GM12878 (cell line): ENCODE measurements around the gene GAGE10. TPM values are rescaled to one million over a fixed set of nuclear protein-coding genes. Genes with fewer than 3 reads are reported as not detected.
"Not testable (repeated sequence)": the region's sequence is repeated elsewhere in the genome, so short reads cannot be mapped to it uniquely, and the experiment has no call there.

Source experiments
- ATAC-seq: fragments of 200-7000 bp; cut with Tn5 transposase; 3 replicates; pipeline ENCODE4 v1.9.1; 2020; ENCODE audit warnings: mild to moderate bottlenecking, moderate library complexity
- BruUV-seq: library from RNA; stranded (reverse); fragments of 400-500 nt; replicated peaks from 2 replicates; lab custom pipeline; 2021; lab: Mats Ljungman, UMichigan
- CTCF ChIA-PET: fragments of 300-600 bp; sonication (Branson Sonifier 250); formaldehyde crosslinking; extraction: SDS; loops from one replicate; lab custom pipeline; 2021; ENCODE audit warnings: inconsistent platforms; lab: Yijun Ruan, JAX
- POLR2A ChIA-PET: fragments of 350-600 bp; formaldehyde crosslinking; extraction: SDS; loops from one replicate; lab custom pipeline; 2021; ENCODE audit warnings: inconsistent platforms; lab: Charles Lee
- RAD21 ChIA-PET: fragments of 300-600 bp; sonication (Branson Sonifier 250); formaldehyde crosslinking; loops from one replicate; lab custom pipeline; 2023; ENCODE audit warnings: antibody characterized with exemption; ENCODE audit not compliant: unreplicated experiment; lab: Charles Lee
- SMC1A ChIA-PET: fragments of 300-600 bp; sonication (Branson Sonifier 250); formaldehyde crosslinking; loops from one replicate; lab custom pipeline; 2023; ENCODE audit not compliant: unreplicated experiment, uncharacterized antibody; lab: Charles Lee
- DNase-seq: peaks from one replicate; pipeline ENCODE4 v3.0.0-alpha.2; 2011; ENCODE audit warnings: low read depth, low spot score
- FAIRE-seq: peaks from 3 replicates; lab custom pipeline; 2011; peaks lifted over from hg19 to GRCh38; lab: Jason Lieb, UNC
- H2AFZ ChIP-seq: 2 replicates; pipeline ENCODE4 v1.6.0; 2011; ENCODE audit warnings: low read depth, low read length, control low read depth; ENCODE audit not compliant: control insufficient read depth
- H3K27ac ChIP-seq: 2 replicates; pipeline ENCODE4 v1.5.1; 2011; ENCODE audit warnings: control low read depth; ENCODE audit not compliant: control insufficient read depth, insufficient read depth
- H3K27me3 ChIP-seq, 2 experiments: replicated peaks in 1 of 2; 2 replicates each; pipeline versions ENCODE4 v1.6.0 to v1.6.1; 2011; ENCODE audit warnings: low read length in 1 of 2; ENCODE audit not compliant: control insufficient read depth in 2 of 2, insufficient read depth in 2 of 2
- H3K36me3 ChIP-seq, 2 experiments: 2 replicates each; pipeline ENCODE4 v1.5.1; 2011; ENCODE audit warnings: low read length in 1 of 2; ENCODE audit not compliant: control insufficient read depth in 2 of 2, insufficient read depth in 2 of 2
- H3K4me1 ChIP-seq: 2 replicates; pipeline ENCODE4 v1.6.1; 2011; ENCODE audit warnings: mild to moderate bottlenecking, low read length, moderate library complexity, mixed read lengths; ENCODE audit not compliant: control insufficient read depth, insufficient read depth
- H3K4me2 ChIP-seq: 2 replicates; pipeline ENCODE4 v1.6.0; 2011; ENCODE audit warnings: control low read depth; ENCODE audit not compliant: control insufficient read depth, insufficient read depth
- H3K4me3 ChIP-seq: fragments of 200-600 bp; sonication (generic); 2 replicates; pipeline ENCODE4 v1.5.1; 2016
- H3K79me2 ChIP-seq: 2 replicates; pipeline ENCODE4 v1.6.0; 2011; ENCODE audit warnings: low read length; ENCODE audit not compliant: control insufficient read depth, insufficient read depth
- H3K9ac ChIP-seq: 2 replicates; pipeline ENCODE4 v1.8.0; 2011; ENCODE audit warnings: low read length, control low read depth, mixed read lengths; ENCODE audit not compliant: control insufficient read depth, insufficient read depth
- H3K9me3 ChIP-seq: replicated peaks from 3 replicates; pipeline ENCODE4 v1.5.1; 2011; ENCODE audit warnings: mild to moderate bottlenecking, low read length; ENCODE audit not compliant: control insufficient read depth, insufficient read depth
- H4K20me1 ChIP-seq: 2 replicates; pipeline ENCODE4 v1.6.0; 2011; ENCODE audit not compliant: control insufficient read depth, insufficient read depth
- E2F8 ChIP-seq: fragments of 450-650 bp; IDR thresholded peaks from 2 replicates; pipeline ENCODE4 v1.6.1; 2018; ENCODE audit warnings: mild to moderate bottlenecking, low read depth, moderate library complexity; ENCODE audit not compliant: partially characterized antibody
- ETV6 ChIP-seq, 2 experiments: fragments of 450-650 bp in 1 of 2; IDR thresholded peaks in 1 of 2; conservative IDR thresholded peaks in 1 of 2; 2 replicates each; pipeline ENCODE4 v1.6.1; 2014; ENCODE audit warnings: antibody characterized with exemption in 1 of 2, borderline replicate concordance in 1 of 2, low read depth in 1 of 2, mild to moderate bottlenecking in 1 of 2, moderate library complexity in 1 of 2
- FOXM1 ChIP-seq: IDR thresholded peaks from 2 replicates; pipeline ENCODE4 v1.6.1; 2012; ENCODE audit warnings: low read depth, mild to moderate bottlenecking, inconsistent platforms, low read length, moderate library complexity
- HCFC1 ChIP-seq: fragments of 150-350 bp; IDR thresholded peaks from 2 replicates; pipeline ENCODE4 v1.6.1; 2014; ENCODE audit warnings: low read length
- HDAC6 ChIP-seq: fragments of 200-600 bp; sonication (generic); IDR thresholded peaks from one replicate; pipeline ENCODE4 v1.8.0; 2017; ENCODE audit warnings: antibody characterized with exemption; ENCODE audit not compliant: unreplicated experiment
- IKZF2 ChIP-seq, 2 experiments: fragments of 450-650 bp; IDR thresholded peaks; 2 replicates each; pipeline ENCODE4 v1.6.1; 2017; ENCODE audit warnings: mild to moderate bottlenecking in 2 of 2, moderate library complexity in 2 of 2
- MAX ChIP-seq: IDR thresholded peaks from 2 replicates; pipeline ENCODE4 v1.6.1; 2012; ENCODE audit warnings: low read depth, low read length, improper control_type of control experiment
- NRF1 ChIP-seq: conservative IDR thresholded peaks from 2 replicates; pipeline ENCODE4 v1.6.1; 2011; ENCODE audit warnings: mild to moderate bottlenecking, low read depth, low read length, improper control_type of control experiment
- RELA ChIP-seq: fragments of 450-650 bp; IDR thresholded peaks from 2 replicates; pipeline ENCODE4 v1.8.0; 2014; ENCODE audit warnings: borderline replicate concordance; ENCODE audit not compliant: partially characterized antibody
- RFX5 ChIP-seq: IDR thresholded peaks from 2 replicates; pipeline ENCODE4 v1.6.1; 2011; ENCODE audit warnings: low read depth, low read length, improper control_type of control experiment
- SP1 ChIP-seq: IDR thresholded peaks from one replicate; pipeline ENCODE4 v1.6.1; 2011; ENCODE audit warnings: low read depth, low read length
- SREBF2 ChIP-seq: IDR thresholded peaks from 2 replicates; pipeline ENCODE4 v1.6.1; 2012; ENCODE audit warnings: mild to moderate bottlenecking, low read length
- TCF12 ChIP-seq: IDR thresholded peaks from 2 replicates; pipeline ENCODE4 v1.6.1; 2011; ENCODE audit warnings: low read depth, mild to moderate bottlenecking, low read length
- USF1 ChIP-seq: IDR thresholded peaks from 2 replicates; pipeline ENCODE4 v1.6.1; 2011; ENCODE audit warnings: borderline replicate concordance, low read depth, mild to moderate bottlenecking, moderate library complexity, mixed read lengths, low read length; ENCODE audit not compliant: insufficient read depth; ENCODE audit errors: extremely low read length
- WGBS: methylation state at CpG from one replicate; pipeline ENCODE4 v1.1.6; 2016; ENCODE audit warnings: low lambda C conversion rate; ENCODE audit not compliant: insufficient replicate concordance, insufficient coverage; ENCODE audit errors: missing lambda C conversion rate; 5-methylcytosine and 5-hydroxymethylcytosine counted together
- in situ Hi-C: fragments of 300-500 bp; cut with MboI; formaldehyde crosslinking; loops from 9 replicates; pipeline ENCODE4 v1.14.3; 2018; ENCODE audit warnings: mixed read lengths
- intact Hi-C: fragments of 100-400 bp; cut with micrococcal nuclease; formaldehyde crosslinking; loops from one replicate; pipeline ENCODE4 v1.14.2; 2022; ENCODE audit not compliant: unreplicated experiment
- polyA plus RNA-seq, 11 experiments: library from polyadenylated mRNA; depleted of rRNA in 4 of 11; unstranded in 6 of 11; stranded (reverse) in 5 of 11; fragments of >200 nt; fragmentation: Nextera tagmentation in 4 of 11; fragmentation: Illumina TruSeq in 1 of 11; extraction: Ambion mirVana in 4 of 11; extraction: Trizol in 1 of 11; gene quantifications; 1 replicate in 1 of 11; 2 replicates in 10 of 11; pipeline versions ENCODE4 v1.2.1 to v1.2.3, GENCODE V29; 2011 to 2016; ENCODE audit warnings: inconsistent platforms in 2 of 11, missing spikeins in 2 of 11, low read depth in 1 of 11
- total RNA-seq, 4 experiments: library from RNA; depleted of rRNA in 3 of 4; stranded (reverse); fragments of >200 nt in 3 of 4; fragmentation: Illumina TruSeq in 1 of 4; extraction: Trizol in 1 of 4; gene quantifications; 2 replicates each; pipeline versions ENCODE4 v1.2.1 to v1.2.3, GENCODE V29; 2013 to 2021

The GAGE10 gene
- total and polyA plus RNA-seq, 10 of the 15 experiments (the other 5 are each of a cell fraction or from before 2014, with no cell fraction given), result not detected

GRCh38 chrX:49300703-49301102 lies 2.7 kb upstream of the GAGE10 start:
- ATAC-seq (no peak), FAIRE-seq (no peak), DNase-seq (no peak)
- WGBS, result 23% methylated on average over 1 of the region's 1 CpG
- Histone ChIP-seq H3K4me3 (no peak overlapping the region), H2AFZ (no peak overlapping the region), H4K20me1 (no peaks in the 10 kb centered on the region), H3K27ac (no peak overlapping the region), H3K36me3 (no peaks in the 10 kb centered on the region), H3K4me1 (no peaks in the 10 kb centered on the region), H3K9me3 (no peaks in the 10 kb centered on the region), H3K27me3 (no peaks in the 10 kb centered on the region), H3K4me2 (no peak overlapping the region), H3K79me2 (no peaks in the 10 kb centered on the region), H3K9ac (no peak overlapping the region)
- intact Hi-C loops (no loop called here), in situ Hi-C loops (no loop called here)
- CTCF ChIA-PET, result interaction anchor here (0.6 to 0.9 kb wide), 3 partner anchors 8 to 1131 kb away, joined by 3 to 5 read pairs (median 4); no protein-coding TSS in a partner anchor
- TF ChIP-seq NRF1 (no peak), RELA (no peak), HCFC1 (no peak), FOXM1 (no peak), E2F8 (no peak), ETV6 (conservative IDR thresholded peaks at IDR 0.05 in 1 of 2, IDR thresholded peaks at IDR 0.05 in 1 of 2; ENCODE audit: borderline replicate concordance in 1 of 2, low read depth in 1 of 2) (no peak), RFX5 (no peak), SREBF2 (no peak), MAX (no peak), USF1 (no peak), IKZF2 (IDR thresholded peaks at IDR 0.05) (no peak), TCF12 (no peak), HDAC6 (no peak), SP1 (no peak)
- SMC1A ChIA-PET, result no interaction called here
- no TSS peak for BruUV-seq
- RAD21 ChIA-PET, result no interaction called here
- POLR2A ChIA-PET, result no interaction called here

GRCh38 chrX:49307775-49308174 lies 4.3 kb downstream of the GAGE10 start:
- not testable (repeated sequence) for ATAC-seq

More at GRCh38 chrX:49307775-49308174, 4.3 kb downstream of the GAGE10 start:
- H3K79me2 ChIP-seq, H2AFZ ChIP-seq, H4K20me1 ChIP-seq, H3K4me1 ChIP-seq, H3K4me2 ChIP-seq, DNase-seq, BruUV-seq, H3K9me3 ChIP-seq, SMC1A ChIA-PET, CTCF ChIA-PET, in situ Hi-C loops, POLR2A ChIA-PET, FAIRE-seq, H3K27ac ChIP-seq, H3K4me3 ChIP-seq, H3K36me3 ChIP-seq, intact Hi-C loops, H3K27me3 ChIP-seq, H3K9ac ChIP-seq, RAD21 ChIA-PET: not testable (repeated sequence)
- WGBS, result 21% methylated on average over 2 of the region's 2 CpGs
